ENCODE data around the gene GOLGA8N.

The GOLGA8N gene

DNA sequence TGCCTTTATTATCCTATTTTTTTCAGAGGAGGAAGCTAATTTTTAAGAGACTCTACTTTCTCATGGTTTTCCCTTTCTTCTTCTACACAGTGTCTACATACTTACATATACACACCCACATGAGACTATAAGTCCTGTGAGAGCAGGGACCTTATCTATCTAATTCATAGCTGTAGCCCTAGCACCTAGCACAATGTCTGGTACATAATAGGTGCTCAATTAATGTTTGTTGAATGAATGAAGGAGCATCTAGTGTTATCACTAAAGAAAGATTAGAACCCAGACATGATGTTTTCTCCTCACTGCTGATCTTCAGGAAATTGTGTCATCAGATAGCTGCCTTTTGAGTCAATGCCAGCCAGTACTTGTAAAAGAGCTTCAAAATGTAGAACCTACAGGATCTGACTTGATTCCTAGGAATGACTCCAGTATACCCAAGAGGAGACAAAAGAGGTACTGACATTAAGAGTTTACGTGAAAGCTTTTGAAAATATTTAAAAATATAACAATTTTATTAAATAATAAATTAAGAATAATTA is 50.7 kb downstream of the GOLGA8N start:
- H3K4me3 ChIP-seq (ENCODE audit: low read length) = no peak overlapping the region
- no peak for DNase-seq (ENCODE audit: low read depth, low spot score)

DNA sequence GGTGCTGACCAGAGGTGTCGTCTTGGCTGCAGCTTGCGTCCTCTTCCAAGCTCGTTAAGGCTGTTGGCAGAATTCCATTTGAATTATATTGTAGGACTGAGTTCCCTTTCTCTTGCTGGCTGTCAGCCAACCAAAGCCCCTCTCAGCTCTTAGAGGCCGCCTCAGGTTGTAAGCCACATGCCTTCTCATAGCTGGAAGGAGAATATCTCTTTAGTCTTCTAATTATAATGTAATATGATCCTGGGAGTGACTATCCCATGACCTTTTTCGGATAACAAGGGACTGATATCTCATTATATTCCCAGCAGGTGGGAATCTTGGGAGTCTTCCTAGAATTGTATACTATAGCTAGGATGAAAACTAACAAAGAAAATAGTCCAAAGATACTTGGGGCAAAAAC is 53.0 kb downstream of the GOLGA8N start:
- H3K4me3 ChIP-seq (ENCODE audit: low read length) = no peak overlapping the region
- no peak for DNase-seq (ENCODE audit: low read depth, low spot score)

GRCh38 chr15:32649342-32649741 is 56.1 kb downstream of the GOLGA8N start:
- no peak overlapping the region for H3K4me3 ChIP-seq (ENCODE audit: low read length)
- DNase-seq (ENCODE audit: low read depth, low spot score) = no peak

DNA sequence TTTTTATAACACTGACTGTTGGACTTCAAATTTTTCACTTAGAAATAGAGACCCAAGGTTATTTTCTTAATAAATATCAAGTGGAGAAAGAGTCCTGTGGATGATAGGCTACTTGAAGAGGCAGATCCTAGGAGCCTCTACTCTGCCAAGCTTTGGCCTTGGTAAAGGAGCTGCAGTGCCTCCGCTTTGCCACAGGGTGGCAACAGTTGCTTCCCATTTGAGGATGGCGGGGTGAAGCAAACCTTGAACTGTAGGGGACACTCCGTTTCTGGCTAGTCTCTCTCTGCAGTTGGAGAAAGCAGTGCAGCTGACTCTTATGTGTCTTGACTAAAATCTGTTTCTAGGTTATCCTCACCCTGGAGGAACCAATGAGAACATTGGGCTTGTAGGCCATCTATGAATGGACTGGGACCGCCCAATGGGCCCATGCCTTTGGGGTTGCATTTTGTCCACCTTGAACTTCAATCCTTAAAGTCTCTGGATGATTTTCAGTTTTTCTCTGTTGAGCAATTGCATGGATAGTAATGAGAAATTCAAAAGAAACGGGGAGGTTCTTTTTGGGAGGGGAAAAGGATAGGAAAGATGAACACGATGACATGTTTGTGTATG is 58.1 kb downstream of the GOLGA8N start:
- H3K4me3 ChIP-seq (ENCODE audit: low read length) = no peak overlapping the region
- peak; percentile 63 for DNase-seq (ENCODE audit: low read depth, low spot score)

DNA sequence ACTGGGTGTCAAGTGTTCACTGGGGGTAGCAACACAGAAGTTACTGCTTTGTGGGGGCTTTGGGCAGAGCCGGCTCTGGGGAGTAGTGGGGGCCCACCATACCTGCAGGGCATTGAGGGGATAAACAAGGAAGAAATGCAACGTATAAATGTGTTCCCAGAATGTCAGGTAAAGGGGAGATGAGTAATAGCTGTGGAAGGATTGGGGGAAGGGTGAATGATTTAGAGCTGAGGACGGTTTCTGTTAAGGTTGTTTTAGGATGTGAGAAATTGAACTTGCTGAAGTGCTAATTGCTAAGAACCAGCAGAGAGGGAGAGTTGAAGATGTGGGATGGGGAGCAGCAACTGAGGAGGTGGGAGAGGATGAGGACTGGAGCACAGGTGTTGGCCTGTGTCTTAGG is 58.9 kb downstream of the GOLGA8N start:
- H3K4me3 ChIP-seq (ENCODE audit: low read length) = no peak overlapping the region
- no peak for DNase-seq (ENCODE audit: low read depth, low spot score)

GRCh38 chr15:32656091-32656490 is 62.8 kb downstream of the GOLGA8N start:
- peak; percentile 14 for DNase-seq (ENCODE audit: low read depth, low spot score)
- H3K4me3 ChIP-seq (ENCODE audit: low read length) = no peak overlapping the region

DNA sequence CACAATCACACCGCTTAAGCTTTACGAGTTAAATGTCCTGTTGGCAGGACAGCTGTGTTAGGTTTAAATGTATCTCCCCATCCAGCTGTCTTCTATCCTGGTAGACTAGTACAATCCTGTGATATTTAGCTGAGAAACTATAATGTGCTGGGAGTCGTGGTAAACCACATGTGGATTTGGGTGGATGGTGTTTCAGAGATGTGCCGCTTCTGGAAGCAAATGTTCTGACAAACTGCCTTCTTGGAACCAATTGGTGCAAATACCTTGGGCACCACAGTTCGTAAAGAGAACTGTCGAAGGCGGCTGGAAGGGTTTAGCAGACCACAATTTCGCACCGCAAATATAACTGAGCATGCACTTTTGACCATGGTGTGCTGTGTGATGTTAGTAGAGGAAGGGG is 63.2 kb downstream of the GOLGA8N start:
- peak; percentile 14 for DNase-seq (ENCODE audit: low read depth, low spot score)
- no peak overlapping the region for H3K4me3 ChIP-seq (ENCODE audit: low read length)

Measured in Jurkat, Clone E6-1 (cell line).